ENCODE data around the gene GPR183.

Gene GPR183

GRCh38 chr13:99341969-99342722 lies 34.9 kb upstream of the GPR183 start:
- Histone ChIP-seq H2BK12ac (ENCODE audit: low read length) (no peak overlapping the region), H3K4me1 (ENCODE audit: control insufficient read depth in 1 of 2, insufficient read depth in 2 of 2, low read length in 2 of 2) (no peaks in the 10 kb centered on the region), H2BK120ac (ENCODE audit: insufficient read depth, low read length, poor library complexity) (no peak overlapping the region), H3K79me2 (ENCODE audit: control insufficient read depth, insufficient read depth, low read length, poor library complexity) (no peaks in the 10 kb centered on the region), H3K4me3 (ENCODE audit: low read depth, low read length) (no peak overlapping the region), H2BK5ac (ENCODE audit: low read depth, low read length, poor library complexity) (no peak overlapping the region), H2AFZ (ENCODE audit: insufficient read depth, low read length, poor library complexity) (no peak overlapping the region), H3K4ac (ENCODE audit: low read depth, low read length) (no peak overlapping the region), H3K27ac (ENCODE audit: low read depth, low read length) (no peak overlapping the region), H4K12ac (ENCODE audit: low read depth, low read length) (no peak overlapping the region), H3K9me3 (ENCODE audit: insufficient read depth, low read depth, low read length) (peaks cover 3% of the 10 kb centered on the region), H3K23ac (ENCODE audit: low read length) (no peak overlapping the region), H3K36me3 (ENCODE audit: control insufficient read depth in 1 of 2, insufficient read depth in 2 of 2, low read length in 2 of 2) (peaks cover 21 to 28% of the 10 kb centered on the region in 2 experiments), H3K9ac (ENCODE audit: low read length) (no peak overlapping the region), H4K8ac (ENCODE audit: low read depth, low read length) (no peak overlapping the region), H4K91ac (ENCODE audit: low read depth, low read length) (no peak overlapping the region), H3K79me1 (ENCODE audit: low read length) (no peaks in the 10 kb centered on the region), H2AK5ac (ENCODE audit: low read length) (no peak overlapping the region), H3K27me3 (ENCODE audit: insufficient read depth, low read length) (no peaks in the 10 kb centered on the region), H3K4me2 (ENCODE audit: low read length) (no peak overlapping the region), H3K18ac (ENCODE audit: low read length) (no peak overlapping the region), H3K14ac (ENCODE audit: low read length) (no peak overlapping the region)
- DNase-seq, result no peak
- WGBS (ENCODE audit: extremely low coverage, insufficient coverage, insufficient read length), result no CpG with 5 or more reads among the region's 16 CpGs

GRCh38 chr13:99340638-99341037 lies 33.4 kb upstream of the GPR183 start:
- no peaks in the 10 kb centered on the region for H3K4me1 ChIP-seq (ENCODE audit: control insufficient read depth in 1 of 2, insufficient read depth in 2 of 2, low read length in 2 of 2)
- H3K14ac ChIP-seq (ENCODE audit: low read length), result no peak overlapping the region
- no peak overlapping the region for H3K4ac ChIP-seq (ENCODE audit: low read depth, low read length)
- H2AFZ ChIP-seq (ENCODE audit: insufficient read depth, low read length, poor library complexity), result no peak overlapping the region
- H3K4me2 ChIP-seq (ENCODE audit: low read length), result no peak overlapping the region
- H3K9ac ChIP-seq (ENCODE audit: low read length), result no peak overlapping the region
- no peaks in the 10 kb centered on the region for H3K79me1 ChIP-seq (ENCODE audit: low read length)
- H2BK5ac ChIP-seq (ENCODE audit: low read depth, low read length, poor library complexity), result no peak overlapping the region
- H4K91ac ChIP-seq (ENCODE audit: low read depth, low read length), result no peak overlapping the region
- no peak overlapping the region for H2BK12ac ChIP-seq (ENCODE audit: low read length)
- H3K23ac ChIP-seq (ENCODE audit: low read length), result no peak overlapping the region
- H2AK5ac ChIP-seq (ENCODE audit: low read length), result no peak overlapping the region
- no peak overlapping the region for H2BK120ac ChIP-seq (ENCODE audit: insufficient read depth, low read length, poor library complexity)
- peaks cover 19 to 26% of the 10 kb centered on the region in 2 experiments for H3K36me3 ChIP-seq (ENCODE audit: control insufficient read depth in 1 of 2, insufficient read depth in 2 of 2, low read length in 2 of 2)
- H3K9me3 ChIP-seq (ENCODE audit: insufficient read depth, low read depth, low read length), result peaks cover 3% of the 10 kb centered on the region
- peak in 1 of 2 donors; percentile 13 for DNase-seq
- no peak overlapping the region for H4K8ac ChIP-seq (ENCODE audit: low read depth, low read length)
- H3K27ac ChIP-seq (ENCODE audit: low read depth, low read length), result no peak overlapping the region
- no peak overlapping the region for H3K18ac ChIP-seq (ENCODE audit: low read length)
- no peak overlapping the region for H4K12ac ChIP-seq (ENCODE audit: low read depth, low read length)
- H3K79me2 ChIP-seq (ENCODE audit: control insufficient read depth, insufficient read depth, low read length, poor library complexity), result no peaks in the 10 kb centered on the region
- H3K27me3 ChIP-seq (ENCODE audit: insufficient read depth, low read length), result no peaks in the 10 kb centered on the region
- H3K4me3 ChIP-seq (ENCODE audit: low read depth, low read length), result no peak overlapping the region

- H3K79me2 ChIP-seq (ENCODE audit: control insufficient read depth, insufficient read depth, low read length, poor library complexity), result no peaks in the 10 kb centered on the region
- no peak overlapping the region for H3K27ac ChIP-seq (ENCODE audit: low read depth, low read length)
- no peak overlapping the region for H4K12ac ChIP-seq (ENCODE audit: low read depth, low read length)
- H2AFZ ChIP-seq (ENCODE audit: insufficient read depth, low read length, poor library complexity), result no peak overlapping the region
- H4K91ac ChIP-seq (ENCODE audit: low read depth, low read length), result no peak overlapping the region
- H3K4me2 ChIP-seq (ENCODE audit: low read length), result no peak overlapping the region
- H3K79me1 ChIP-seq (ENCODE audit: low read length), result no peaks in the 10 kb centered on the region
- H3K27me3 ChIP-seq (ENCODE audit: insufficient read depth, low read length), result no peaks in the 10 kb centered on the region
- no peak overlapping the region for H3K4ac ChIP-seq (ENCODE audit: low read depth, low read length)
- H3K18ac ChIP-seq (ENCODE audit: low read length), result no peak overlapping the region
- no peak overlapping the region for H3K4me3 ChIP-seq (ENCODE audit: low read depth, low read length)
- no peak overlapping the region for H2BK12ac ChIP-seq (ENCODE audit: low read length)
- no peak overlapping the region for H2BK120ac ChIP-seq (ENCODE audit: insufficient read depth, low read length, poor library complexity)
- H3K14ac ChIP-seq (ENCODE audit: low read length), result no peak overlapping the region
- no peak overlapping the region for H2AK5ac ChIP-seq (ENCODE audit: low read length)
- H3K36me3 ChIP-seq (ENCODE audit: control insufficient read depth in 1 of 2, insufficient read depth in 2 of 2, low read length in 2 of 2), result peaks cover 16 to 26% of the 10 kb centered on the region in 2 experiments
- H3K9ac ChIP-seq (ENCODE audit: low read length), result no peak overlapping the region
- WGBS (ENCODE audit: extremely low coverage, insufficient coverage, insufficient read length), result no CpG with 5 or more reads among the region's 8 CpGs
- no peak overlapping the region for H2BK5ac ChIP-seq (ENCODE audit: low read depth, low read length, poor library complexity)
- DNase-seq, result peak in 1 of 2 donors; percentile 55
- no peak overlapping the region for H4K8ac ChIP-seq (ENCODE audit: low read depth, low read length)
- H3K9me3 ChIP-seq (ENCODE audit: insufficient read depth, low read depth, low read length), result peaks cover 3% of the 10 kb centered on the region
- H3K4me1 ChIP-seq (ENCODE audit: control insufficient read depth in 1 of 2, insufficient read depth in 2 of 2, low read length in 2 of 2), result no peaks in the 10 kb centered on the region
- no peak overlapping the region for H3K23ac ChIP-seq (ENCODE audit: low read length)
Measured at GRCh38 chr13:99339736-99340397, 32.7 kb upstream of the GPR183 start.

GRCh38 chr13:99339230-99339721 lies 32.1 kb upstream of the GPR183 start:
- no peak overlapping the region for H3K18ac ChIP-seq (ENCODE audit: low read length)
- H3K4ac ChIP-seq (ENCODE audit: low read depth, low read length), result no peak overlapping the region
- no peak overlapping the region for H3K9ac ChIP-seq (ENCODE audit: low read length)
- H4K8ac ChIP-seq (ENCODE audit: low read depth, low read length), result no peak overlapping the region
- no peak overlapping the region for H3K4me2 ChIP-seq (ENCODE audit: low read length)
- H2AK5ac ChIP-seq (ENCODE audit: low read length), result no peak overlapping the region
- no peak overlapping the region for H4K91ac ChIP-seq (ENCODE audit: low read depth, low read length)
- H3K9me3 ChIP-seq (ENCODE audit: insufficient read depth, low read depth, low read length), result peaks cover 3% of the 10 kb centered on the region
- no peak overlapping the region for H3K14ac ChIP-seq (ENCODE audit: low read length)
- no peak for DNase-seq
- no peak overlapping the region for H3K4me3 ChIP-seq (ENCODE audit: low read depth, low read length)
- peaks cover 16 to 24% of the 10 kb centered on the region in 2 experiments for H3K36me3 ChIP-seq (ENCODE audit: control insufficient read depth in 1 of 2, insufficient read depth in 2 of 2, low read length in 2 of 2)
- no peaks in the 10 kb centered on the region for H3K4me1 ChIP-seq (ENCODE audit: control insufficient read depth in 1 of 2, insufficient read depth in 2 of 2, low read length in 2 of 2)
- no peak overlapping the region for H2BK120ac ChIP-seq (ENCODE audit: insufficient read depth, low read length, poor library complexity)
- no peak overlapping the region for H2BK12ac ChIP-seq (ENCODE audit: low read length)
- no peaks in the 10 kb centered on the region for H3K79me1 ChIP-seq (ENCODE audit: low read length)
- no peak overlapping the region for H3K23ac ChIP-seq (ENCODE audit: low read length)
- no peak overlapping the region for H4K12ac ChIP-seq (ENCODE audit: low read depth, low read length)
- no peak overlapping the region for H3K27ac ChIP-seq (ENCODE audit: low read depth, low read length)
- no CpG with 5 or more reads among the region's 5 CpGs for WGBS (ENCODE audit: extremely low coverage, insufficient coverage, insufficient read length)
- H2BK5ac ChIP-seq (ENCODE audit: low read depth, low read length, poor library complexity), result no peak overlapping the region
- no peaks in the 10 kb centered on the region for H3K27me3 ChIP-seq (ENCODE audit: insufficient read depth, low read length)
- H2AFZ ChIP-seq (ENCODE audit: insufficient read depth, low read length, poor library complexity), result no peak overlapping the region
- H3K79me2 ChIP-seq (ENCODE audit: control insufficient read depth, insufficient read depth, low read length, poor library complexity), result no peaks in the 10 kb centered on the region

Measured in trophoblast cell (in vitro differentiated cells and primary cell).